Stimulated activated CD4-positive, alpha-beta T cell treated with anti-CD3 and anti-CD28 coated beads, Interleukin-15, amount 100 ng/mL, for 48 hours (primary cell): Measurements from ENCODE around the gene MAGEB6B.
"Not testable (repeated sequence)": the region's sequence is repeated elsewhere in the genome, so short reads cannot be mapped to it uniquely, and the experiment has no call there.

Experiments
- DNase-seq, 2 donors: peaks; one replicate each; pipeline ENCODE4 v3.0.0-alpha.2; 2020; ENCODE audit warnings: low read depth in 2 of 2

MAGEB6B gene, protein sequence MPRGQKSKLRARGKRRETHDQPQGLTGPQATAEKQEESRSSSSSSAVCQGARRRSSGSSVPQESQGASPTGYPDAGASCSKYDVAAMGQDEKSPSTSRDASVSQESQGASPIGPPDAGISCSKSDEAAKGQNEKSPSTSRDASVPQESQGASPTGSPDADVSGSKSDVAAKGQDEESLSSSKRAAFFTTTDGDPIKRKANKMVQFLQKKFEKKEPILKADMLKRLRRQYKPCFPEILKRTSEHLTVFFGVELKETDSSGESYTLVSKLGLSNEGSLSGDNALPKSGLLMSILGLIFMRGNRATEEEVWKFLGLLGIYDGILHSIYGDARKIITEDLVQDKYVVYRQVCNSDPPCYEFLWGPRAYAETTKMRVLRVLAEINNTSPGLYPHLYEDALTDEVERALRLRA

DNA sequence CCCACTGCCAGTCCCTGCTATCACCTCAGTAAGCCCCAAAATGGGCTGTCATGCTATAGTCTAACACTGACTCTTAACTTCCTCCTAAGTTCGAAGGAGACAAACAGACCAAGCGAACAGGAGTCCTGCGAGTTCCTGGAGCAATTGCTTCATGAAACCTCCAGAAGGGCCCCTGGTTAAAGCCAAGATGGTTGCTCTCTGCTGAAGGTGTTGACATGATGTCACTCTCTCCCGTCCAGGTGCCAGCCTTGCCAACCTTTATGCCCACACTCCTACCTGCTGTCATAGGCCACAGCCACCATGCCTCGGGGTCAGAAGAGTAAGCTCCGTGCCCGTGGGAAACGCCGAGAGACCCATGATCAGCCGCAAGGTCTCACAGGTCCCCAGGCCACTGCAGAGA lies at the start of gene MAGEB6B:
TSS of gene MAGEB6B (plus strand) at position 301 of the 400 bp plus-strand sequence. CDS start at position 301, 0 bp downstream.
- no peak for DNase-seq

DNA sequence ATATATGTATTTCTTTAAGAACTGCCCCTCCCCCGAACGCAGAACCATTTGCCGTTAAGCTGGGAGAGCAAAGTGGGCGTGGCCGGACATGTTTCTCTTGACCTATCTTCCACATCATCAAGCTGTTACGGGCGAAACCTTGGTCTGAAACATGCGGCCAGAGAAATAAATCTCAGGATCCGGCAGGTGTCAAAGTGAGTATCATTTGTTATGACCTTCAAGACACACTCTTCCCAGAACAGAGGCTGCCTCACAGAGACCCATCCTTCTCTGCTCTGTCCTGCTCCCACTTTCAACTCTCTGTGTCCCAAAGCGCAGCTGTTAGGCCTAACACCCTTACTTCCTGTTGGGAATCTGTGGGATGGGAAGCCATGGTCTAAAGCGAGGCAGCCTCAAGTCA lies 22.1 kb upstream of the MAGEB6B start, which contains the start of gene MAGEB18:
TSS of gene MAGEB18 (plus strand) at position 70 of the 400 bp plus-strand sequence. CDS start 643 bp downstream, outside the sequence.
- DNase-seq, result no peak

DNA sequence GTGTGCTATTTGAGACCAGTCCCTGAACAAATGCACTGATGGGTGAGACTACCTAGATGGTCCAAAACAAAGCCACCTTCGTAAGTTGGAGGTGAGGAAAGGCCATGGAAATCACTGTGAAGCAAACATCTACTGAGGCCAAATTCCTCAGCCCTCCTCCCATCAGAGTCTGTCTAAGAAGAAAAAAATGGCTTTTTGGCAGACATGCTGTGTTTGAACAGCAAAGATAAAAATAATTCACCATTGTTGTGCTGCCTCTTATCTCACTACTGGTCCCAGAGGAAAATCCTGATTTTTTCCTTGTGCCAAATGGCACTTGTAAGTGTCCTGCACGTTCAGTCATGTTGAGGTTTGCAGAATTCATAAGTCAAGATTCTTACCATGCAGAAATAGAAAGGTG lies 14.4 kb upstream of the MAGEB6B start:
- no peak for DNase-seq

DNA sequence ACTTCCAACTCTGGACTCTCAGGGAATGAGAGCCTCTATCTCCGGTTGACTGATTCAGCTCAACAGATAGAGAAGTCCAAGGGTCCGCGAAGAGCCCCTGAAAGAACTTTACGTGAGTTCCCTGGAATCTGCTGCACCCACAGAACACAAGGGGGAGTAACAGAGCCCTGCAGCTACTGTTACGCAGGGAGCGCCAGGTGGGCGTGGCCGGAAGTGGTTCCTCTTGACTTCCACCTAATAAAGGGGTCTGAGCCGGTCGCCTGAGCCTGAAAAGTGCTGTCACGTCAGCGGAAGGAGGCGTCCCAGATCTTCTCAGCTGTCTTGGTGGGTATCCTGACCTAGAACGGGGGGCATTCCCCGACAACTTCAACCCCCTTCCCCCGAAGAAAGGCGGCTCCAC lies 31.8 kb downstream of the MAGEB6B start, which contains the start of gene MAGEB6:
TSS of gene MAGEB6 (plus strand) at position 237 of the 400 bp plus-strand sequence. CDS start 1,407 bp downstream, outside the sequence.
- DNase-seq, result no peak

DNA sequence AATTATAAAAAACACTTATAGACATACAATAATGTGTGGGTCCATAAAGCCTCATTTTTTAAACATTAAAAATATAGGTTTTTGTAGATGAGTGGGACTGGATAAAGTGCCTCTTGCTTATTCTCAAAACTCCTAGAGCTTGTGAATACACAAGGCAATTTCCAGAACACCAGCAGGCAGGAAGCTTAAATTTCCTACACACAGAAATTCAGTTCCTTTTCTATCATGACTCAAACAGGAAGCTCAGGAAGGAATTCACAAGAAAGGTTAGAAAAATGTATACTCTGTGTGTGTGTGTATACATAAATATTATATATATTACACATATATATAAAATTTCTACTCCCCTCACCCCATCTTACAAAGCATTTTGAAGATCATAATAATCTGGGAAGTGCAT lies 43.2 kb downstream of the MAGEB6B start:
- no peak for DNase-seq

DNA sequence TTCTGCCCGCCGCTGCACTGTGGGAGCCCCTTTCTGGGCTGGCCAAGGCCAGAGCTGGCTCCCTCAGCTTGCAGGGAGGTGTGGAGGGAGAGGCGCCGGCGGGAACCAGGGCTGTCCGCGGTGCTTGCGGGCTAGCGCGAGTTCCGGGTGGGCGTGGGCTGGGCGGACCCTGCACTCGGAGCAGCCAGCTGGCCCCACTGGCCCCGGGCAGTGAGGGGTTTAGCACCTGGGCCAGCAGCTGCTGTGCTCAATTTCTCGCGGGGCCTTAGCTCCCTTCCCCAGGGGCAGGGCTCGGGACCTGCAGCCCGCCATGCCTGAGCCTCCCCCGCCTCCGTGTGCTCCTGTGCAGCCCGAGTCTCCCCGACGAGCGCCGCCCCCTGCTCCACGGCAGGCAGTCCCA lies 44.3 kb downstream of the MAGEB6B start:
- not testable (repeated sequence) for DNase-seq

DNA sequence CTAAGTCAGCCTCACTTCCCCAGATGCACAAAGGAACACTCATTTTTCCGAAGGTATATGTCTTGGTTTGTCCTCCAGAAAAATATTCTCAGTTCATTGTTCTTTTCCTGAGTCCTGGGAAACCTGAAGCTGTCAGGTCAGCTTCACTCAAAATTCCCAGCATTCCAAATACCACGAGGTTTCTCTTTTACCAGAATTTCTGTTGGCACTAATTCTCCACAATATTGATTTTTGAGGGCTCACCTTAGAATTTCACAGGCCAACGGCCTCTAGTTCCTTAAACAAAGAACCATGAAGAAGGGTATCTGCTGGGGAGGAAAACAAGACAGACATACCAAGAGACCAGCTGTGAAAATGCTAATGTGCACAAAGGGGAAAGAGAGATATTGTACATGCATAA lies 47.6 kb downstream of the MAGEB6B start:
- DNase-seq, result no peak
